B cell (primary cell): ENCODE measurements around the gene TCF7L2. TPM values are rescaled to one million over a fixed set of nuclear protein-coding genes. Genes with fewer than 3 reads are reported as not detected.

ENCODE experiments used
- ATAC-seq: fragments of 200-7000 bp; cut with Tn5 transposase; one replicate; pipeline ENCODE4 v1.10.0; 2021; ENCODE audit warnings: low read depth, mild to moderate bottlenecking, moderate number of reproducible peaks, moderate library complexity
- CTCF ChIA-PET: fragments of 350-600 bp; sonication (Branson Sonifier 250); formaldehyde crosslinking; loops from one replicate; lab custom pipeline; 2021; ENCODE audit warnings: antibody characterized with exemption, inconsistent platforms; lab: Charles Lee
- POLR2A ChIA-PET: fragments of 350-600 bp; sonication (Branson Sonifier 250); formaldehyde crosslinking; loops from one replicate; lab custom pipeline; 2021; ENCODE audit warnings: antibody characterized with exemption; lab: Charles Lee
- DNase-seq: peaks from one replicate; pipeline ENCODE4 v3.0.0; 2013
- H2AFZ ChIP-seq: 2 replicates; pipeline ENCODE4 v1.6.1; 2012; ENCODE audit warnings: mild to moderate bottlenecking, low read depth, low read length; ENCODE audit not compliant: insufficient read depth, poor library complexity, severe bottlenecking
- H3K27ac ChIP-seq, 2 donors: 1 replicate in 1 of 2; 2 replicates in 1 of 2; pipeline ENCODE4 v1.5.1; 2012 to 2013; ENCODE audit warnings: low read length in 2 of 2, mild to moderate bottlenecking in 2 of 2, moderate library complexity in 1 of 2
- H3K27me3 ChIP-seq, 4 experiments: fragments of 200-600 bp in 1 of 4; sonication (generic) in 1 of 4; replicated peaks in 1 of 4; 1 replicate in 2 of 4; 2 replicates in 2 of 4; pipeline versions ENCODE4 v1.6.1 to v1.7.0; 2013 to 2016; ENCODE audit warnings: low read length in 3 of 4, mild to moderate bottlenecking in 2 of 4, mixed read lengths in 1 of 4, moderate library complexity in 1 of 4; ENCODE audit not compliant: insufficient read depth in 4 of 4, control insufficient read depth in 3 of 4; ENCODE audit errors: control extremely low read depth in 1 of 4
- H3K36me3 ChIP-seq, 2 experiments: replicated peaks in 1 of 2; 1 replicate in 1 of 2; 2 replicates in 1 of 2; pipeline versions ENCODE4 v1.6.1 to v1.7.1; 2013; ENCODE audit warnings: low read length in 1 of 2; ENCODE audit not compliant: insufficient read depth in 2 of 2, control insufficient read depth in 1 of 2; ENCODE audit errors: control extremely low read depth in 1 of 2, extremely low read depth in 1 of 2
- H3K4me1 ChIP-seq, 2 donors: fragments of 200-600 bp in 1 of 2; sonication (generic) in 1 of 2; 1 replicate in 1 of 2; 2 replicates in 1 of 2; pipeline versions ENCODE4 v1.5.1 to v1.6.1; 2013 to 2017; ENCODE audit warnings: low read length in 2 of 2; ENCODE audit not compliant: control insufficient read depth in 2 of 2, insufficient read depth in 2 of 2
- H3K4me2 ChIP-seq: replicated peaks from 2 replicates; pipeline ENCODE3; 2012; ENCODE audit warnings: mild to moderate bottlenecking, low read depth, low read length; ENCODE audit not compliant: poor library complexity, severe bottlenecking
- H3K4me3 ChIP-seq, 5 experiments: fragments of 200-600 bp in 1 of 5; sonication (generic) in 1 of 5; 1 replicate in 3 of 5; 2 replicates in 2 of 5; pipeline versions ENCODE4 v1.5.1 to v1.7.0; 2011 to 2016; ENCODE audit warnings: low read length in 4 of 5, mild to moderate bottlenecking in 4 of 5, low read depth in 2 of 5, control low read depth in 1 of 5, moderate library complexity in 1 of 5; ENCODE audit not compliant: insufficient read depth in 1 of 5; ENCODE audit errors: control extremely low read depth in 1 of 5, extremely low read depth in 1 of 5
- H3K79me2 ChIP-seq: fragments of 200-600 bp; sonication (generic); one replicate; pipeline ENCODE4 v1.6.0; 2016; ENCODE audit warnings: low read length; ENCODE audit not compliant: control insufficient read depth, insufficient read depth
- H3K9ac ChIP-seq: fragments of 200-600 bp; sonication (generic); 2 replicates; pipeline ENCODE4 v1.6.1; 2017; ENCODE audit warnings: mild to moderate bottlenecking, low read length, moderate library complexity
- H3K9me3 ChIP-seq, 3 donors: one replicate each; pipeline versions ENCODE4 v1.6.1 to v1.7.1; 2013; ENCODE audit warnings: low read length in 2 of 3; ENCODE audit not compliant: control insufficient read depth in 2 of 3, insufficient read depth in 1 of 3; ENCODE audit errors: control extremely low read depth in 1 of 3
- H4K20me1 ChIP-seq: 2 replicates; pipeline ENCODE4 v1.6.0; 2012; ENCODE audit warnings: mild to moderate bottlenecking, low read length; ENCODE audit not compliant: insufficient read depth, control insufficient read depth, poor library complexity, severe bottlenecking
- H3K27ac Mint-ChIP-seq: one replicate; pipeline ENCODE4 v1.8.0; 2021; ENCODE audit warnings: mixed read lengths
- H3K27me3 Mint-ChIP-seq: one replicate; pipeline ENCODE4 v1.8.0; 2021; ENCODE audit warnings: mixed read lengths
- H3K4me1 Mint-ChIP-seq: one replicate; pipeline ENCODE4 v1.8.0; 2021; ENCODE audit warnings: mixed read lengths
- H3K4me3 Mint-ChIP-seq: one replicate; pipeline ENCODE4 v1.8.0; 2021; ENCODE audit warnings: mixed read lengths
- H3K9me3 Mint-ChIP-seq: one replicate; pipeline ENCODE4 v1.8.0; 2022; ENCODE audit warnings: mixed read lengths; ENCODE audit not compliant: insufficient read depth
- EZH2 ChIP-seq: IDR thresholded peaks from 2 replicates; pipeline ENCODE4 v1.6.1; 2012; ENCODE audit warnings: borderline replicate concordance, low read depth, mild to moderate bottlenecking, moderate library complexity, low read length; ENCODE audit not compliant: insufficient read depth, poor library complexity, severe bottlenecking
- WGBS: methylation state at CpG from one replicate; pipeline ENCODE4 v1.1.5; 2013; ENCODE audit warnings: missing lambda C conversion rate; ENCODE audit not compliant: insufficient coverage; 5-methylcytosine and 5-hydroxymethylcytosine counted together
- intact Hi-C: fragments of 100-400 bp; cut with micrococcal nuclease; formaldehyde crosslinking; loops from one replicate; pipeline ENCODE4 v1.10.0; 2022
- polyA plus RNA-seq: library from polyadenylated mRNA; depleted of rRNA; stranded (reverse); fragments of >200 nt; gene quantifications from 2 replicates; pipeline ENCODE4 v1.2.3, GENCODE V29; 2012
- total RNA-seq, 2 donors: library from RNA; stranded (reverse); fragments of 120-200 nt in 1 of 2; gene quantifications; 1 replicate in 1 of 2; 2 replicates in 1 of 2; pipeline versions ENCODE4 v1.2.3 to v1.2.4, GENCODE V29; 2013 to 2022
- TF ChIP-seq, protein P1 (sequence below): fragments of 200-600 bp; IDR thresholded peaks from one replicate; pipeline ENCODE4 v1.8.0; 2022; ENCODE audit warnings: antibody characterized with exemption, mild to moderate bottlenecking

Gene TCF7L2
- total and polyA plus RNA-seq, 2 donors (not counting 1 experiment from before 2014, with no cell fraction given), result 0.48 to 1.1 TPM

DNA sequence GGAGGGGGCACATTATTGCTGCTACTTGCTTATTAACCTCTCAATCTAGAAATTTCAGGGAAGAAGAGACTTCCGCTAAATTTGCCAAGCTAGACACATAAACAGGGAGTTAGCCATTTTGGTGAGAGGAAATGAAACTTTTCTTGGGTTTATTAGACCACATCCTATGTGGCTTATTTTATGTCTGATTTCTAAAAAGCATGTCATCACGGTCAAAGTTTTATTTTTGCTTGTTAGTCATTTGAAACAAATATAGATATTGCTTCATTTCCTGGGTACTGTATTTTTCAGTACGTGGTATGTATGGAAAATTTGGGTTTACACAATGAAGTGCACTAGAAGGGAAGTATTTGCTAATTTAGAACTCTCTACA is 144.1 kb downstream of the TCF7L2 start:
- H3K27ac Mint-ChIP-seq, result no peak overlapping the region

DNA sequence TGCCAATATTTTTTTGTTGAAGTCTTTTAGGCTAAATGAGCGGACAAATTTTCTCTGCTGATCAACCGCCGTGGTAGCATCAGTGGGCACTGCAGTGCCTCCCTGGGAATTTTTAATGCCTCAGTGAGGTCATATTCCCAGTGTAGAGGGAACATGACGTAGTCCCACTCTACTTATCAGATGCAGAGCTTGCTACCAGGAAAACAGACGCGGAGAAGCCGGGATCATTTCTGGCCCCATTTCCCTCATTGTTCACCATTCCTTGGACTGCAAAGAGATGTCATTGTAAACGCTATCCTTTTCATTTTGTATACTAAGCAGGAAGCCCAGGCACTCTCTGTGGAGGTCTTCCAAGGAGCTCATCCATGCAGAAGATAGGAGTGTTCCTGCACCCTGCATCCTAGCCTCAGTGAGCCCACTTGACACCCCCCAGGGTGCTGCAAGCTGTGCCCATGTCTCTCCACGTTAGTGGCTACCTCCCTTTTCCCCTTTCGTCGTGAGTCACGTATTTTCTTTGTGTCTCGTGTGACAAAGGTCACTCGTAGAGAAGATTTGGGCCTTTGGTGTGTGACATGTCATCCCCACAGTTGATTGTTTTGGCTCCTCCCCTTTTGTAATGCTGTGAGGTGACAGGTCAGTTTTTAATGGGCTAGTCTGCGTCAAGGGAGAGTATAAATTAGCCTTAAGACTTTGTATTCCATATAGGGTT is 145.5 kb downstream of the TCF7L2 start:
- WGBS, result 88% methylated on average over 12 of the region's 15 CpGs
- H3K9me3 ChIP-seq, result peaks cover 2 to 24% (median 9%) of the 10 kb centered on the region in 3 donors
- TF ChIP-seq, protein P1, sequence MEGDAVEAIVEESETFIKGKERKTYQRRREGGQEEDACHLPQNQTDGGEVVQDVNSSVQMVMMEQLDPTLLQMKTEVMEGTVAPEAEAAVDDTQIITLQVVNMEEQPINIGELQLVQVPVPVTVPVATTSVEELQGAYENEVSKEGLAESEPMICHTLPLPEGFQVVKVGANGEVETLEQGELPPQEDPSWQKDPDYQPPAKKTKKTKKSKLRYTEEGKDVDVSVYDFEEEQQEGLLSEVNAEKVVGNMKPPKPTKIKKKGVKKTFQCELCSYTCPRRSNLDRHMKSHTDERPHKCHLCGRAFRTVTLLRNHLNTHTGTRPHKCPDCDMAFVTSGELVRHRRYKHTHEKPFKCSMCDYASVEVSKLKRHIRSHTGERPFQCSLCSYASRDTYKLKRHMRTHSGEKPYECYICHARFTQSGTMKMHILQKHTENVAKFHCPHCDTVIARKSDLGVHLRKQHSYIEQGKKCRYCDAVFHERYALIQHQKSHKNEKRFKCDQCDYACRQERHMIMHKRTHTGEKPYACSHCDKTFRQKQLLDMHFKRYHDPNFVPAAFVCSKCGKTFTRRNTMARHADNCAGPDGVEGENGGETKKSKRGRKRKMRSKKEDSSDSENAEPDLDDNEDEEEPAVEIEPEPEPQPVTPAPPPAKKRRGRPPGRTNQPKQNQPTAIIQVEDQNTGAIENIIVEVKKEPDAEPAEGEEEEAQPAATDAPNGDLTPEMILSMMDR, result no peak
- no peak for TF ChIP-seq EZH2
- intact Hi-C loops, result no loop called here
- H3K9ac ChIP-seq, result no peak overlapping the region
- H3K4me2 ChIP-seq, result no peak overlapping the region
- DNase-seq, result no peak
- no peak for ATAC-seq
- POLR2A ChIA-PET, result no interaction called here
- no peak overlapping the region for H2AFZ ChIP-seq
- no peaks in the 10 kb centered on the region for H3K79me2 ChIP-seq
- CTCF ChIA-PET, result no interaction called here
- H3K4me3 ChIP-seq, result no peak overlapping the region
- Mint-ChIP-seq H3K27ac (no peak overlapping the region), H3K27me3 (peaks cover 7% of the 10 kb centered on the region), H3K4me3 (peak overlapping the region; percentile 1), H3K9me3 (peaks cover 5% of the 10 kb centered on the region), H3K4me1 (peaks cover 25% of the 10 kb centered on the region)
- peaks cover 11 to 17% of the 10 kb centered on the region in 2 donors for H3K4me1 ChIP-seq
- H3K27ac ChIP-seq, result no peak overlapping the region
- H3K36me3 ChIP-seq, result no peaks in the 10 kb centered on the region
- no peaks in the 10 kb centered on the region for H4K20me1 ChIP-seq
- peaks cover 0 to 6% (median 0%) of the 10 kb centered on the region in 4 experiments for H3K27me3 ChIP-seq

More for the DNA sequence above, 144.1 kb downstream of the TCF7L2 start:
- CTCF ChIA-PET, result no interaction called here
- whole genome bisulfite sequencing, result no CpG with 5 or more reads among the region's 3 CpGs
- Histone ChIP-seq H3K79me2 (no peaks in the 10 kb centered on the region), H3K4me2 (peak overlapping the region; percentile 15), H3K9me3 (peaks cover 2 to 26% (median 9%) of the 10 kb centered on the region in 3 donors), H4K20me1 (no peaks in the 10 kb centered on the region), H3K27ac (no peak overlapping the region), H3K9ac (no peak overlapping the region), H3K4me3 (no peak overlapping the region), H3K27me3 (peaks cover 0 to 6% (median 0%) of the 10 kb centered on the region in 4 experiments), H3K4me1 (peaks cover 11 to 17% of the 10 kb centered on the region in 2 donors), H2AFZ (no peak overlapping the region), H3K36me3 (no peaks in the 10 kb centered on the region)
- Mint-ChIP-seq H3K27me3 (peaks cover 4% of the 10 kb centered on the region), H3K4me1 (peaks cover 25% of the 10 kb centered on the region), H3K9me3 (peaks cover 5% of the 10 kb centered on the region), H3K4me3 (peak overlapping the region; percentile 2)
- no peak for TF ChIP-seq EZH2
- TF ChIP-seq, protein P1, result no peak
- ATAC-seq, result peak; percentile 36
- POLR2A ChIA-PET, result no interaction called here
- DNase-seq, result peak; percentile 45
- intact Hi-C loops, result no loop called here
